PFSK-1 (cell line): Measurements from ENCODE around the gene C1orf105.

ENCODE experiments used
- FOXP2 ChIP-seq: optimal IDR thresholded peaks from 2 replicates; pipeline ENCODE3; 2011; ENCODE audit warnings: borderline replicate concordance, control low read depth, inconsistent platforms; ENCODE audit not compliant: insufficient read depth; ENCODE audit errors: extremely low read length, extremely low read depth
- POLR2AphosphoS5 ChIP-seq: IDR thresholded peaks from 2 replicates; pipeline ENCODE4 v1.6.1; 2012; ENCODE audit warnings: low read depth, mild to moderate bottlenecking, control low read depth, low read length, moderate library complexity
- SIN3A ChIP-seq: IDR thresholded peaks from 2 replicates; pipeline ENCODE4 v1.6.1; 2012; ENCODE audit warnings: mild to moderate bottlenecking, low read length, moderate library complexity, borderline replicate concordance; ENCODE audit not compliant: insufficient read depth
- TAF1 ChIP-seq: IDR thresholded peaks from 2 replicates; pipeline ENCODE4 v1.6.1; 2012; ENCODE audit warnings: low read length, control low read depth, borderline replicate concordance; ENCODE audit not compliant: insufficient read depth
- TF ChIP-seq, protein P1 (sequence below), 2 experiments: IDR thresholded peaks; 2 replicates each; pipeline versions ENCODE4 v1.6.1 to v1.8.0; 2011 to 2012; ENCODE audit warnings: low read depth in 2 of 2, low read length in 2 of 2, control low read depth in 1 of 2, inconsistent platforms in 1 of 2, mild to moderate bottlenecking in 1 of 2, moderate library complexity in 1 of 2; ENCODE audit not compliant: insufficient read depth in 1 of 2

Gene C1orf105

DNA sequence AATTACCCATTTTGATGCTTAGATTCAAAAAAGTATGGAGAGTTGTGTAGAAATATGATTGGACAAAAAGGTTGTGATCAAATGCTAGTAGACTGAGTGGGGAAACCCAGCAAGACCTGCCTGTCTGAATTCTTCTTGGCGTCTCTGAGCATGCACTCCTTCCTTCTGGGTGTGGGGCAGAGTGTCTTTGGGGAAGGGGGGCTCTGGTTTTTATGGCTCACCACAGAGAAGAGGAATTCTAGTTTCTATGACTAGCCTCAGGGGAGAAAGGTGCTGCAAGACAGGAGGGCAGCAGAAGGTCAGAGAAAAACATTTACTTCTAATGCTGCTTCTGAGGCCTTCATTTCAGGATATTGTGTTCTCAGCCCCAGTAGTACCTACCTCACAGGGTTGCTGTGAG, 57.3 kb downstream of the C1orf105 start:
- TF ChIP-seq, protein P1, sequence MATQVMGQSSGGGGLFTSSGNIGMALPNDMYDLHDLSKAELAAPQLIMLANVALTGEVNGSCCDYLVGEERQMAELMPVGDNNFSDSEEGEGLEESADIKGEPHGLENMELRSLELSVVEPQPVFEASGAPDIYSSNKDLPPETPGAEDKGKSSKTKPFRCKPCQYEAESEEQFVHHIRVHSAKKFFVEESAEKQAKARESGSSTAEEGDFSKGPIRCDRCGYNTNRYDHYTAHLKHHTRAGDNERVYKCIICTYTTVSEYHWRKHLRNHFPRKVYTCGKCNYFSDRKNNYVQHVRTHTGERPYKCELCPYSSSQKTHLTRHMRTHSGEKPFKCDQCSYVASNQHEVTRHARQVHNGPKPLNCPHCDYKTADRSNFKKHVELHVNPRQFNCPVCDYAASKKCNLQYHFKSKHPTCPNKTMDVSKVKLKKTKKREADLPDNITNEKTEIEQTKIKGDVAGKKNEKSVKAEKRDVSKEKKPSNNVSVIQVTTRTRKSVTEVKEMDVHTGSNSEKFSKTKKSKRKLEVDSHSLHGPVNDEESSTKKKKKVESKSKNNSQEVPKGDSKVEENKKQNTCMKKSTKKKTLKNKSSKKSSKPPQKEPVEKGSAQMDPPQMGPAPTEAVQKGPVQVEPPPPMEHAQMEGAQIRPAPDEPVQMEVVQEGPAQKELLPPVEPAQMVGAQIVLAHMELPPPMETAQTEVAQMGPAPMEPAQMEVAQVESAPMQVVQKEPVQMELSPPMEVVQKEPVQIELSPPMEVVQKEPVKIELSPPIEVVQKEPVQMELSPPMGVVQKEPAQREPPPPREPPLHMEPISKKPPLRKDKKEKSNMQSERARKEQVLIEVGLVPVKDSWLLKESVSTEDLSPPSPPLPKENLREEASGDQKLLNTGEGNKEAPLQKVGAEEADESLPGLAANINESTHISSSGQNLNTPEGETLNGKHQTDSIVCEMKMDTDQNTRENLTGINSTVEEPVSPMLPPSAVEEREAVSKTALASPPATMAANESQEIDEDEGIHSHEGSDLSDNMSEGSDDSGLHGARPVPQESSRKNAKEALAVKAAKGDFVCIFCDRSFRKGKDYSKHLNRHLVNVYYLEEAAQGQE (IDR thresholded peaks at IDR 0.05; ENCODE audit: insufficient read depth in 1 of 2, low read depth in 2 of 2, low read length in 2 of 2), result no peak
- TF ChIP-seq TAF1, result no peak
- TF ChIP-seq FOXP2, result no peak
- TF ChIP-seq SIN3A, result no peak
- TF ChIP-seq POLR2AphosphoS5, result no peak

DNA sequence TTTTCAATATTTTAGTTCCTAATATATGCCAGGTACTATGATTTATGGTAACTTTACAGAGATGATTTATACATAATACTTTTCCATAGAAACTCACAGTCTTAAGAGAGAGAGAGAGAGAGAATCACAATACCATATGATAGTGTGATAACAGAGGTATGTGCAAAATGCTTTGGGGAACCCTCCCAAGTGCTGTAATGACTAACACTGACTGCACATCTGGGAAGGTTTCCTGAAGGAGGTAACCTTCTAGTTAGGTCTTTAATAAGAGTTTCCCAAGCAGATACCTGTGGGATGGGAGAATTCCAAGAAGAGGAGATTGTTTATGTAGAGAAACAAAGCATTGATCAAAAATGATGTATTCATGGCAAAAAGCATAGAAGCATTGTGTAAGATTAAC, 58.0 kb downstream of the C1orf105 start:
- TF ChIP-seq FOXP2 (no peak), POLR2AphosphoS5 (no peak), SIN3A (no peak), TAF1 (no peak)
- TF ChIP-seq, protein P1 (IDR thresholded peaks at IDR 0.05; ENCODE audit: insufficient read depth in 1 of 2, low read depth in 2 of 2, low read length in 2 of 2), result no peak

DNA sequence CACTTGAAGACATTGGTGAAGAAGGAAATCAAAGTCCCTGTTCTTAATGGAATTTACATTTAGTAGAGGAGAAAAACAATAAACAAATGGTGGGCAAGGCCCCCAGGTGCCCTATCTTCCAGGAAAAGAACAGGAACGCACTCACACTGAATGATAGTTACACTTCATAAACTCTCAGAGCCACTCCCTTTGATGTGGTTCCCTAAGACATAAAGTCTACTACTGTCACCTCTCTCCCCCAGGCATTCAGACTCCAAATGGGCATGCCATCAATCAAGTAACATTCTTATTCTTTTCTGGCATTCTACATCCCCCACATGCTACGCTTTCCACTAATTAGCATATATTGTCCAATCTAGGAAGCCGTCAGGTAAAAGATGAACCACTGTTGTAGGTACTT, 59.9 kb downstream of the C1orf105 start:
- no peak for TF ChIP-seq TAF1
- no peak for TF ChIP-seq FOXP2
- TF ChIP-seq, protein P1 (IDR thresholded peaks at IDR 0.05; ENCODE audit: insufficient read depth in 1 of 2, low read depth in 2 of 2, low read length in 2 of 2), result no peak
- TF ChIP-seq POLR2AphosphoS5, result no peak
- no peak for TF ChIP-seq SIN3A

DNA sequence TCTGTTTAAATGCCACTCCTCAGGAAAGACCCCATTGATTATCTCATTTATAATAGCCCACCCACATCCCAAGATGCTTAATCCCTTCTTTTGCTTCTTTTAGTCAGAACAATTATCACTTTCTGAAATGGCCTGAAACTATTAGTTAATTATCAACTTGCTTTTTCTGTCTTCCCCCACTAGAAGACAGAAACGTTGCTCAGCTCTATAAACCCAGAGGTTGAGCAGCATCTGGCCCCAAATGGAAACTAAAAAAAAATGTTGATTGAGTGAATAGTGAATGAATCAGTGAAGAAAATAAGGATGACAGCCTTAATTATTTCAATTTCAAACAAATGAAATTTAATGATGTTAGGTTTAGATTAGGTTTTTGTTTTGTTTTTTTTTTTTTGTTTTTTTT, 61.6 kb downstream of the C1orf105 start:
- TF ChIP-seq, protein P1 (IDR thresholded peaks at IDR 0.05; ENCODE audit: insufficient read depth in 1 of 2, low read depth in 2 of 2, low read length in 2 of 2), result no peak
- TF ChIP-seq SIN3A, result no peak
- no peak for TF ChIP-seq TAF1
- TF ChIP-seq FOXP2, result no peak
- TF ChIP-seq POLR2AphosphoS5, result no peak

DNA sequence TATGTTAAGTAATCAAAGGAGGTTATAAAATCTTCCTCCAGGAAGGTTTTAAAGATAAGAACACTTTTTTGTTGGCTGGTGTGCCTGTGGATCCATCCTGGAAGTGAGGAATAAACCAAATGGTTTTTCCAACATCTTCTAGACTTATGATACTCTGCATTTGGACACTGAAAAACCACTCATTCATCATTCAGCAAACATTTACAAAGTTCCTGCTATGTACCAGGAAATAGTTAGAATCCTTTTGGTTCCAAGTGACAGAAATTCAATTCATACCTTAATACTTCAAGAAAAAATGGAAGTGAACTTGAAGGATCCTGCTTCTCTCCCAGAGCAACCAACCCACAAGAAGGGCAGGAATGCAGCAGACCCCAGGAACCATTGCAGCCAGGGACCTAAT, 63.0 kb downstream of the C1orf105 start:
- TF ChIP-seq FOXP2 (no peak), POLR2AphosphoS5 (no peak), SIN3A (no peak), TAF1 (no peak)
- TF ChIP-seq, protein P1 (IDR thresholded peaks at IDR 0.05; ENCODE audit: insufficient read depth in 1 of 2, low read depth in 2 of 2, low read length in 2 of 2), result no peak
